IgD-negative memory B cell (primary cell): Measurements from ENCODE around the gene KIF2B. TPM values are rescaled to one million over a fixed set of nuclear protein-coding genes. Genes with fewer than 3 reads are reported as not detected.
"Not testable (repeated sequence)": the region's sequence is repeated elsewhere in the genome, so short reads cannot be mapped to it uniquely, and the experiment has no call there.

Experiments used
- H3K27ac Mint-ChIP-seq, 3 donors: one replicate each; pipeline ENCODE4 v1.8.0; 2020 to 2022; ENCODE audit warnings: mild to moderate bottlenecking in 3 of 3, mixed read lengths in 3 of 3, moderate library complexity in 1 of 3
- H3K27me3 Mint-ChIP-seq: one replicate; pipeline ENCODE4 v1.8.0; 2021; ENCODE audit warnings: mixed read lengths
- H3K36me3 Mint-ChIP-seq: one replicate; pipeline ENCODE4 v1.8.0; 2020; ENCODE audit warnings: mild to moderate bottlenecking, mixed read lengths
- H3K4me1 Mint-ChIP-seq, 3 donors: one replicate each; pipeline ENCODE4 v1.8.0; 2020 to 2022; ENCODE audit warnings: mixed read lengths in 3 of 3, mild to moderate bottlenecking in 1 of 3
- H3K4me3 Mint-ChIP-seq, 4 donors: one replicate each; pipeline ENCODE4 v1.8.0; 2020 to 2022; ENCODE audit warnings: mild to moderate bottlenecking in 4 of 4, mixed read lengths in 4 of 4, moderate library complexity in 3 of 4
- H3K9me3 Mint-ChIP-seq, 3 donors: one replicate each; pipeline ENCODE4 v1.8.0; 2020 to 2021; ENCODE audit warnings: mixed read lengths in 3 of 3, mild to moderate bottlenecking in 1 of 3
- polyA plus RNA-seq: library from polyadenylated mRNA; unstranded; fragments of 300-500 nt; fragmentation: Illumina TruSeq; gene quantifications from one replicate; pipeline ENCODE4 v1.2.3, GENCODE V29; 2021

KIF2B gene
- polyA plus RNA-seq: not detected

- H3K27ac Mint-ChIP-seq: no peak within 1 kb of the TSS
- no peaks in the 10 kb centered on the region for H3K36me3 Mint-ChIP-seq
- peaks cover 0 to 3% (median 3%) of the 10 kb centered on the region in 3 donors for H3K9me3 Mint-ChIP-seq
- no peaks in the 10 kb centered on the region for H3K27me3 Mint-ChIP-seq
- H3K4me1 Mint-ChIP-seq: no peaks in the 10 kb centered on the region
- H3K4me3 Mint-ChIP-seq: no peak within 1 kb of the TSS
Observed at GRCh38 chr17:53822764-53823163, at the start of gene KIF2B. Gene KIF2B, plus strand, starts transcription at chr17:53822927. Its CDS starts 107 bp downstream, at chr17:53823034.

GRCh38 chr17:53780320-53780719, 42.4 kb upstream of the KIF2B start:
- Mint-ChIP-seq H3K4me1 (no peaks in the 10 kb centered on the region), H3K27ac (no peak overlapping the region), H3K9me3 (peaks cover 0 to 9% (median 3%) of the 10 kb centered on the region in 3 donors), H3K27me3 (no peaks in the 10 kb centered on the region), H3K4me3 (no peak overlapping the region), H3K36me3 (no peaks in the 10 kb centered on the region)

- Mint-ChIP-seq H3K27me3 (no peaks in the 10 kb centered on the region), H3K4me1 (no peaks in the 10 kb centered on the region), H3K36me3 (no peaks in the 10 kb centered on the region), H3K9me3 (peaks cover 0 to 6% (median 4%) of the 10 kb centered on the region in 3 donors), H3K4me3 (no peak overlapping the region), H3K27ac (no peak overlapping the region)
Observed at GRCh38 chr17:53791551-53791950, 31.2 kb upstream of the KIF2B start.

GRCh38 chr17:53792451-53792850, 30.3 kb upstream of the KIF2B start:
- H3K9me3 Mint-ChIP-seq: peaks cover 0 to 6% (median 4%) of the 10 kb centered on the region in 3 donors
- no peaks in the 10 kb centered on the region for H3K27me3 Mint-ChIP-seq
- H3K4me3 Mint-ChIP-seq: no peak overlapping the region
- no peak overlapping the region for H3K27ac Mint-ChIP-seq
- no peaks in the 10 kb centered on the region for H3K36me3 Mint-ChIP-seq
- no peaks in the 10 kb centered on the region for H3K4me1 Mint-ChIP-seq

- H3K27ac Mint-ChIP-seq: no peak overlapping the region
- no peaks in the 10 kb centered on the region for H3K27me3 Mint-ChIP-seq
- peaks cover 0 to 6% (median 4%) of the 10 kb centered on the region in 3 donors for H3K9me3 Mint-ChIP-seq
- H3K4me1 Mint-ChIP-seq: no peaks in the 10 kb centered on the region
- no peak overlapping the region for H3K4me3 Mint-ChIP-seq
- H3K36me3 Mint-ChIP-seq: no peaks in the 10 kb centered on the region
Observed at GRCh38 chr17:53792997-53793396, 29.7 kb upstream of the KIF2B start.

- Mint-ChIP-seq H3K9me3 (peaks cover 0 to 6% (median 4%) of the 10 kb centered on the region in 3 donors), H3K4me3 (no peak overlapping the region), H3K27ac (no peak overlapping the region), H3K27me3 (no peaks in the 10 kb centered on the region), H3K36me3 (peaks cover 1% of the 10 kb centered on the region), H3K4me1 (no peaks in the 10 kb centered on the region)
Observed at GRCh38 chr17:53794875-53795274, 27.9 kb upstream of the KIF2B start.

GRCh38 chr17:53796642-53797041, 26.1 kb upstream of the KIF2B start:
- no peaks in the 10 kb centered on the region for H3K27me3 Mint-ChIP-seq
- H3K4me1 Mint-ChIP-seq: no peaks in the 10 kb centered on the region
- no peak overlapping the region for H3K27ac Mint-ChIP-seq
- H3K9me3 Mint-ChIP-seq: peaks cover 0 to 5% (median 4%) of the 10 kb centered on the region in 3 donors
- H3K36me3 Mint-ChIP-seq: peaks cover 1% of the 10 kb centered on the region
- no peak overlapping the region for H3K4me3 Mint-ChIP-seq

GRCh38 chr17:53797501-53797900, 25.2 kb upstream of the KIF2B start:
- H3K9me3 Mint-ChIP-seq: peaks cover 0 to 7% (median 5%) of the 10 kb centered on the region in 3 donors
- no peak overlapping the region for H3K4me3 Mint-ChIP-seq
- H3K4me1 Mint-ChIP-seq: no peaks in the 10 kb centered on the region
- H3K36me3 Mint-ChIP-seq: peaks cover 1% of the 10 kb centered on the region
- no peak overlapping the region for H3K27ac Mint-ChIP-seq
- H3K27me3 Mint-ChIP-seq: no peaks in the 10 kb centered on the region

- no peaks in the 10 kb centered on the region for H3K4me1 Mint-ChIP-seq
- H3K4me3 Mint-ChIP-seq: no peak overlapping the region
- H3K27ac Mint-ChIP-seq: no peak overlapping the region
Observed at GRCh38 chr17:53804437-53804836, 18.3 kb upstream of the KIF2B start.

GRCh38 chr17:53806473-53806872, 16.3 kb upstream of the KIF2B start:
- no peak overlapping the region for H3K27ac Mint-ChIP-seq
- no peaks in the 10 kb centered on the region for H3K4me1 Mint-ChIP-seq
- no peaks in the 10 kb centered on the region for H3K27me3 Mint-ChIP-seq
- H3K4me3 Mint-ChIP-seq: no peak overlapping the region
- no peaks in the 10 kb centered on the region for H3K36me3 Mint-ChIP-seq
- H3K9me3 Mint-ChIP-seq: peaks cover 0 to 6% (median 0%) of the 10 kb centered on the region in 3 donors

More at GRCh38 chr17:53804437-53804836, 18.3 kb upstream of the KIF2B start:
- H3K36me3 Mint-ChIP-seq: no peaks in the 10 kb centered on the region
- H3K9me3 Mint-ChIP-seq: peaks cover 0 to 6% (median 0%) of the 10 kb centered on the region in 3 donors
- H3K27me3 Mint-ChIP-seq: no peaks in the 10 kb centered on the region

GRCh38 chr17:53807286-53807685, 15.4 kb upstream of the KIF2B start:
- H3K27ac Mint-ChIP-seq: no peak overlapping the region

GRCh38 chr17:53818271-53818670, 4.5 kb upstream of the KIF2B start:
- Mint-ChIP-seq H3K27ac (no peak overlapping the region), H3K9me3 (peaks cover 0 to 3% (median 0%) of the 10 kb centered on the region in 3 donors), H3K27me3 (no peaks in the 10 kb centered on the region), H3K4me1 (peaks cover 0 to 1% (median 0%) of the 10 kb centered on the region in 3 donors), H3K4me3 (no peak overlapping the region), H3K36me3 (no peaks in the 10 kb centered on the region)

More at GRCh38 chr17:53807286-53807685, 15.4 kb upstream of the KIF2B start:
- no peaks in the 10 kb centered on the region for H3K27me3 Mint-ChIP-seq
- peaks cover 0 to 3% (median 0%) of the 10 kb centered on the region in 3 donors for H3K9me3 Mint-ChIP-seq
- H3K4me3 Mint-ChIP-seq: no peak overlapping the region
- no peaks in the 10 kb centered on the region for H3K36me3 Mint-ChIP-seq
- H3K4me1 Mint-ChIP-seq: no peaks in the 10 kb centered on the region

- H3K27me3 Mint-ChIP-seq: no peaks in the 10 kb centered on the region
- H3K9me3 Mint-ChIP-seq: peaks cover 0 to 3% (median 0%) of the 10 kb centered on the region in 3 donors
- H3K36me3 Mint-ChIP-seq: no peaks in the 10 kb centered on the region
Observed at GRCh38 chr17:53818929-53819328, 3.8 kb upstream of the KIF2B start.

GRCh38 chr17:53819956-53820355, 2.8 kb upstream of the KIF2B start:
- H3K4me1 Mint-ChIP-seq: peaks cover 0 to 1% (median 0%) of the 10 kb centered on the region in 3 donors
- H3K36me3 Mint-ChIP-seq: no peaks in the 10 kb centered on the region
- no peak overlapping the region for H3K27ac Mint-ChIP-seq
- no peak overlapping the region for H3K4me3 Mint-ChIP-seq
- no peaks in the 10 kb centered on the region for H3K27me3 Mint-ChIP-seq
- peaks cover 0 to 3% (median 3%) of the 10 kb centered on the region in 3 donors for H3K9me3 Mint-ChIP-seq

More at GRCh38 chr17:53818929-53819328, 3.8 kb upstream of the KIF2B start:
- H3K4me3 Mint-ChIP-seq: no peak overlapping the region
- H3K27ac Mint-ChIP-seq: no peak overlapping the region
- H3K4me1 Mint-ChIP-seq: peaks cover 0 to 1% (median 0%) of the 10 kb centered on the region in 3 donors

GRCh38 chr17:53823341-53824050, 769 bp downstream of the KIF2B start:
- H3K4me3 Mint-ChIP-seq: no peak overlapping the region
- H3K4me1 Mint-ChIP-seq: no peaks in the 10 kb centered on the region
- H3K27ac Mint-ChIP-seq: no peak overlapping the region
- no peaks in the 10 kb centered on the region for H3K27me3 Mint-ChIP-seq
- no peaks in the 10 kb centered on the region for H3K36me3 Mint-ChIP-seq
- H3K9me3 Mint-ChIP-seq: peaks cover 0 to 3% (median 3%) of the 10 kb centered on the region in 3 donors

- not testable (repeated sequence) for H3K36me3 Mint-ChIP-seq, H3K27ac Mint-ChIP-seq, H3K4me3 Mint-ChIP-seq, H3K4me1 Mint-ChIP-seq, H3K9me3 Mint-ChIP-seq, H3K27me3 Mint-ChIP-seq
Observed at GRCh38 chr17:53834771-53835170, 12.0 kb downstream of the KIF2B start.
